GM20000 (cell line): ENCODE data around the gene DCC.

Experiments
- DNase-seq: peaks from one replicate; pipeline ENCODE4 v3.0.0; 2012; ENCODE audit warnings: low spot score
- CTCF ChIP-seq: IDR thresholded peaks from 2 replicates; pipeline ENCODE4 v1.5.1; 2012; ENCODE audit warnings: mild to moderate bottlenecking, control low read depth; ENCODE audit errors: extremely low read depth, missing control alignments

DCC gene

DNA sequence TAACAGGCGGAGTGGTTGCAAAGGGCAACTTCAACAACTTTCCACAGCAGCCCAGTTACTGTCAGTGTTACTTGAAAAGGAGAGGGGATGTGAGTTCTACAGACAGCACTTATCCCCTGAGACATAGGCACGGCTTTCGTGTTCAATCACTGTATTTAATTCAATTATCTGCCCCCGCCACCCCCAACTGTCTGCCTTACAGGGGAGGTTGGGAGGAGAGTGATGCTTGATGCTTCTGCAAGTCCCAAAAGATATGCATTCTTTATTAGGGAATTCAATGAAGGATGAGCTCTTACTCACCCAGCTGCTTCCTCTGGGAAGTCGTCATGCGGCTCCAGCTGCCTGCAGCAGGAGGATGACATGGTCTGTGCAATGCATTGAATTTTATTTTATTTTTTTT, 639.9 kb downstream of the DCC start:
- no peak for DNase-seq
- TF ChIP-seq CTCF: no peak

DNA sequence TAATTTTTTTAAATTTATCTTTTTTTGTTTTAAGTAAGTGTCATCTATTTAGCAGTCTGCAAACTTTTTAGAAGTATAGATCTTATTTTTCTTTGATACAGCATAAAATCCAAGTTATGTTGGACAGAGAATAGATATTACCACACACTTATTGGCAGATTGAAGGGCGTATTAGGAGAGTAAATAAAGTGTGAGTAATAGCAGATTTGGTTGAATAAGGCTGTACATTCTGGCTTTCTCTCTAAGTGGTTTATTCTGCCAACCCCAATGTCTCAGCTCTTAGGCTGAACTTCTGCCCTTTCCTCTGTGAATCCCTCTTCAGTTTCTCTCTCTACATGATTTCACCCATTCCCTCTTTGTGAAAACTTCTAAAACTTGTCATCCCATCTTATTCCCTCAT, 651.2 kb downstream of the DCC start:
- DNase-seq: no peak
- TF ChIP-seq CTCF: no peak

GRCh38 chr18:52992041-52992440, 652.0 kb downstream of the DCC start:
- no peak for DNase-seq
- TF ChIP-seq CTCF: no peak

- TF ChIP-seq CTCF: no peak
- DNase-seq: no peak
These were observed 655.9 kb downstream of the DCC start for GRCh38 chr18:52995875-52996274.

DNA sequence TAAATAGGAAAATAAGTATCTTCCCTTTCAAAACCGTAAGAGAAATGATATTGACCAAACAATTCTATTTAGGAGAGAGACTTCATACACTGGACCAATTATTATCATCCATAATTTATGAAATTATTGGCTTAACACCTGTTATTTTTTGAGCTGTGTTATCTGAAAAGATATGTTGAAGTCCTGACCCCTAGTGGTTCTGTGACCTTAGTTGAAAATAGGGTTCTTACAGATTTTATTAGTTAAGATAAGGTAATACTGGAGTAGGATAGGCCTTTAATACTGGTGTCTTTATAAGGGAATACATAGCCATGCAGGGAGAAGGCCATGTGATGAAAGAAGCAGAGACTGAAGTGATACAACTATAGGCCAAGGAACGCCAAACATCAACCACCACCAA, 659.6 kb downstream of the DCC start:
- no peak for DNase-seq
- no peak for TF ChIP-seq CTCF

DNA sequence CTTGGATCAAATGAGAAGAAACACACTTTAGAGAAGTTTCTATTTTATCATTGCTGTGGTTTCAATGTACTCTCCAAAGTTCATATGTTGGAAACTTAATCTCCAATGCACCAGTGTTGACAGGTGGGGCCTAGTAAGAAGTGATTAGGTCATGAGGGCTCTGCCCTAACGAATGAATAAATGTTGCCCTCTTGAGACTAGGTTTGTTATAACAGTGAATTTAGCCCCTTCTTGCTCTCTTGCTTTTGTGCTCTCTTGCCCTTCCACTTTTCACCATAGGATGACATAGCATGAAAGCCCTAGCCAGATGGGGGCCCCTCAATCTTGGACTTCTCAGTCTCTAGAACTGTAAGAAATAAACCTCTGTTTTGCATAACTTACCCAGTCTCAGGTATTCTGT, 664.8 kb downstream of the DCC start:
- DNase-seq: no peak
- no peak for TF ChIP-seq CTCF

DNA sequence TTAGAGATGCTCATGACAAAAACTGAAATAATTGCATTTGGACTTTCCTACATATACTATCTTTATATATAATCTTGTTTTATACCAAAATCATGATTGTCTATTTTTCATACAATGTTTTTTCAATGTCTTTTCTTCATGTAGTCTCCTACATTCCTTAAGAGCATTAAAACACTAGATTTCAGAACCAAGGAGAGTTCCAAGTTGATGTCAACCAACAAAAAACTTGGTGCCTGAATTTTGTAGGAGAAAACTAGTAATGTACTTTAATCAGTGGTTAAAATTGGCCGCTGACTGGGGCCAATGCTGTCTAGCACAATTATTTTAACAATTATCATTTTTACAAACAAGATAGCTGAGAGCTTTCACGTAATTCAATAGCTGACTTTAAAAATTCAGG, 678.8 kb downstream of the DCC start:
- no peak for TF ChIP-seq CTCF
- no peak for DNase-seq
